ENCODE data around the gene CENPN.

Gene CENPN

DNA sequence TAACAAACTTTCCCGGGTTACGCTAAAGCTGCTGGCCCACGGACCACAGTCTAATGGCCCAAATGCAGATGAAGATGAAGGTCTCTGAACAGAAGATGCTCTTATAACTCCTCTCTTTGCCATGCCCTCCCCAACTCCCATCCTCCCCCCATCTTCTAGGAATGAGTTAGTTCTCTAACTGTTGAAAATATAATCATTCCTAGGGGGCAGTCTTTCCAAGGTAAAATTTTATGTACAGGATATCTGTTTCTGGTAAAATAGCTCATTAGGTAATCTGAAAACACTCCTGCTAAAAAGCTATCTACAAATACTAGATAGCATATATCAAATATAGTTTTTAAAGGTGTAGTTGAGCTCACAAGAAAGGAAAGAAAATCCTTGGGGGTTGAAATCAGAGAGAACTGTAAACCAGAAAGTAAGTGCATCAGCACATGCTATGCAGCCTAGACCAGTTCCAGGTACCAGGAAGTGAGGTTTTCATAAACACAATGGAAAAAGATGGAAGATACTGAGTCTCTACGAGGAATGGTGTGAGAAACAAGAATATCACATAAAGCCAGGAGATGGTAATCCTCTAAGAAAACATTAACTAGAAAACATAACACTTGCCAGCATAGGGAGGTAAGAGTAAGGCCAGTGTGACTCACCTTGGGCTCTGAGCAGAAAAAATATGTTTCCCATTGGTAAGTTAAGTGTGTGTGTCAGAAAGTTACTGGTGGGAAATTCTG lies 38.5 kb upstream of the CENPN start:
- DNase-seq: no peak
- Histone ChIP-seq H3K36me3 (peaks cover 0 to 20% (median 13%) of the 10 kb centered on the region in 3 donors), H3K27me3 (no peaks in the 10 kb centered on the region), H3K4me1 (no peaks in the 10 kb centered on the region), H3K27ac (no peak overlapping the region), H3K4me3 (no peak overlapping the region), H3K9me3 (no peaks in the 10 kb centered on the region)
- intact Hi-C loops (cut with DNase I; ENCODE audit: low total_unique reads): no loop called here
- no peak for TF ChIP-seq CTCF (IDR thresholded peaks at IDR 0.05)

DNA sequence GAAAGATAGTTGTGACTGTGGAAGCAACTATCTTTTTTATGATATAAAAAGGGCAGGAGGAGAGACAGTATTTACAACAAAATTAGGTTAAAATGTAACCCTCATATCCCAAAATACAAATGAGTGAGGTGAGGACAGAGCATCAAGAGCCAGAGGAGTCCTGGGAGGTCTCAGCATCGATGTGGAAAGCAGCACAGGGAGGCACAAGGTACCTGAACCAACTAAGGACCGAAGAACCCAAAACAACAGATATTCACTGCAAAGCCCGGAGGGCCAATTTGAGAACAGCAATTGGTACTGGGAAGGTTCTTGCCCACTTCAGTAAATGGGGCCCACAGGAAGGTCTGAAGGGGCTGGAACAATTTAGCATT lies 37.9 kb upstream of the CENPN start:
- intact Hi-C loops (cut with DNase I; ENCODE audit: low total_unique reads): no loop called here
- DNase-seq: no peak
- Histone ChIP-seq H3K9me3 (no peaks in the 10 kb centered on the region), H3K36me3 (peaks cover 0 to 20% (median 17%) of the 10 kb centered on the region in 3 donors), H3K27me3 (no peaks in the 10 kb centered on the region), H3K4me3 (no peak overlapping the region), H3K27ac (no peak overlapping the region), H3K4me1 (no peaks in the 10 kb centered on the region)
- TF ChIP-seq CTCF (IDR thresholded peaks at IDR 0.05): no peak

- Histone ChIP-seq H3K27ac (no peak overlapping the region), H3K4me3 (no peak overlapping the region), H3K27me3 (no peaks in the 10 kb centered on the region), H3K9me3 (no peaks in the 10 kb centered on the region), H3K4me1 (no peaks in the 10 kb centered on the region), H3K36me3 (peaks cover 13 to 26% (median 17%) of the 10 kb centered on the region in 3 donors)
- no peak for TF ChIP-seq CTCF (IDR thresholded peaks at IDR 0.05)
- DNase-seq: no peak
- intact Hi-C loops (cut with DNase I; ENCODE audit: low total_unique reads): no loop called here
Observed at GRCh38 chr16:80971819-80972218, 35.2 kb upstream of the CENPN start.

GRCh38 chr16:80972611-80973010 lies 34.4 kb upstream of the CENPN start:
- intact Hi-C loops (cut with DNase I; ENCODE audit: low total_unique reads): no loop called here

GRCh38 chr16:80973991-80974390 lies 33.0 kb upstream of the CENPN start:
- Histone ChIP-seq H3K27ac (no peak overlapping the region), H3K4me3 (no peak overlapping the region), H3K9me3 (no peaks in the 10 kb centered on the region), H3K27me3 (no peaks in the 10 kb centered on the region), H3K36me3 (peaks cover 16 to 26% (median 24%) of the 10 kb centered on the region in 3 donors), H3K4me1 (no peaks in the 10 kb centered on the region)
- TF ChIP-seq CTCF (IDR thresholded peaks at IDR 0.05): no peak
- DNase-seq: no peak
- intact Hi-C loops (cut with DNase I; ENCODE audit: low total_unique reads): no loop called here

More at GRCh38 chr16:80972611-80973010, 34.4 kb upstream of the CENPN start:
- Histone ChIP-seq H3K27ac (no peak overlapping the region), H3K4me1 (no peaks in the 10 kb centered on the region), H3K36me3 (peaks cover 15 to 26% (median 21%) of the 10 kb centered on the region in 3 donors), H3K27me3 (no peaks in the 10 kb centered on the region), H3K9me3 (no peaks in the 10 kb centered on the region), H3K4me3 (no peak overlapping the region)
- no peak for TF ChIP-seq CTCF (IDR thresholded peaks at IDR 0.05)
- DNase-seq: no peak

All from tibial artery (tissue), 4 donors.